ENCODE measurements around the gene CNTN5.

- TF ChIP-seq, protein P1, sequence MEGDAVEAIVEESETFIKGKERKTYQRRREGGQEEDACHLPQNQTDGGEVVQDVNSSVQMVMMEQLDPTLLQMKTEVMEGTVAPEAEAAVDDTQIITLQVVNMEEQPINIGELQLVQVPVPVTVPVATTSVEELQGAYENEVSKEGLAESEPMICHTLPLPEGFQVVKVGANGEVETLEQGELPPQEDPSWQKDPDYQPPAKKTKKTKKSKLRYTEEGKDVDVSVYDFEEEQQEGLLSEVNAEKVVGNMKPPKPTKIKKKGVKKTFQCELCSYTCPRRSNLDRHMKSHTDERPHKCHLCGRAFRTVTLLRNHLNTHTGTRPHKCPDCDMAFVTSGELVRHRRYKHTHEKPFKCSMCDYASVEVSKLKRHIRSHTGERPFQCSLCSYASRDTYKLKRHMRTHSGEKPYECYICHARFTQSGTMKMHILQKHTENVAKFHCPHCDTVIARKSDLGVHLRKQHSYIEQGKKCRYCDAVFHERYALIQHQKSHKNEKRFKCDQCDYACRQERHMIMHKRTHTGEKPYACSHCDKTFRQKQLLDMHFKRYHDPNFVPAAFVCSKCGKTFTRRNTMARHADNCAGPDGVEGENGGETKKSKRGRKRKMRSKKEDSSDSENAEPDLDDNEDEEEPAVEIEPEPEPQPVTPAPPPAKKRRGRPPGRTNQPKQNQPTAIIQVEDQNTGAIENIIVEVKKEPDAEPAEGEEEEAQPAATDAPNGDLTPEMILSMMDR (IDR thresholded peaks at IDR 0.05): no peak
- TF ChIP-seq POLR2A (IDR thresholded peaks at IDR 0.05): no peak
Measured at GRCh38 chr11:99531468-99531867, 510.7 kb downstream of the CNTN5 start.

Measured in esophagus squamous epithelium (tissue), 4 donors.